ENCODE measurements around the gene RABL3. TPM values are rescaled to one million over a fixed set of nuclear protein-coding genes. Genes with fewer than 3 reads are reported as not detected.
A peak's percentile ranks its signal among the peaks of the same experiment; 100 is the strongest.
"Not testable (repeated sequence)": the region's sequence is repeated elsewhere in the genome, so short reads cannot be mapped to it uniquely, and the experiment has no call there.

RABL3 gene, protein sequence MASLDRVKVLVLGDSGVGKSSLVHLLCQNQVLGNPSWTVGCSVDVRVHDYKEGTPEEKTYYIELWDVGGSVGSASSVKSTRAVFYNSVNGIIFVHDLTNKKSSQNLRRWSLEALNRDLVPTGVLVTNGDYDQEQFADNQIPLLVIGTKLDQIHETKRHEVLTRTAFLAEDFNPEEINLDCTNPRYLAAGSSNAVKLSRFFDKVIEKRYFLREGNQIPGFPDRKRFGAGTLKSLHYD
- polyA plus RNA-seq (ENCODE audit: insufficient read length in 4 of 4) = 10 to 100 TPM; 27.7 to 36.8 (median 32.5) TPM

DNA sequence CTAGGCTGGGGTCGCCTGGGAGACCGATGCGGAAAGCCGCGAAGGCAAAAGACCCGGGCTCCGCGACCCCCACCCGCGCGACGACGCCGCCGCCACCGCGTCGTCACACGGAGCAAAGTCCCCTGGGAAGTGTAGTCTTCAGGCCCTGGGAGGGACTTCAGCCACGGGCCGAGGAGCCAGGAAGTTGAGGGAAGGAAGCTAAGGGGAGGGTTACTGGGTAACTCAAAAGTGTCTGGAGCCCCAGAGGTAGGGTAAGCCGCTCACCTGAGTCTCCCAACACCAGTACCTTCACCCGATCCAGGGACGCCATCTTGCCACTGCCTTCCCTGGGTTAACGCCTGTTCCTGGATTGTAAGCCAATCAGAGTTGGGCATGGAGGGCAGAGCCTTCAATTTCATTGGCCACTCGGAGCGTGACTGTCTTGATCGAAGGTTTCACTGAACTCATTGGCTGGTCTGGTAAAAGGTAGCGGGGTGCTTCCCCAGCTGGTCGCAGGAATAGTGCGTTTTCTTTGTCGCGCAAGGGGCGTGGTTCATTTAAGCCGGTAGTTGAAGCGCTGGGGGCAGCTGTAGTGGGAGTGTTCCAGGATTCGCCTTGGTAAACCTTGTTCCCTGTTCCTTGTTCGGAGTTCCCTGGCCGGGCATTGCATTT, at the start of gene RABL3, which contains the start of gene GTF2E1:
Gene RABL3, minus strand, starts transcription at position 319 of the 651 bp plus-strand sequence. Its CDS starts 9 bp downstream, at position 310.
Gene GTF2E1, plus strand, starts transcription at position 547 of the 651 bp plus-strand sequence. CDS start 7,809 bp downstream, outside the sequence.
- peak; percentile 99 to 100 (median 100) for DNase-seq (ENCODE audit: low read depth in 4 of 4, low spot score in 3 of 4)

DNA sequence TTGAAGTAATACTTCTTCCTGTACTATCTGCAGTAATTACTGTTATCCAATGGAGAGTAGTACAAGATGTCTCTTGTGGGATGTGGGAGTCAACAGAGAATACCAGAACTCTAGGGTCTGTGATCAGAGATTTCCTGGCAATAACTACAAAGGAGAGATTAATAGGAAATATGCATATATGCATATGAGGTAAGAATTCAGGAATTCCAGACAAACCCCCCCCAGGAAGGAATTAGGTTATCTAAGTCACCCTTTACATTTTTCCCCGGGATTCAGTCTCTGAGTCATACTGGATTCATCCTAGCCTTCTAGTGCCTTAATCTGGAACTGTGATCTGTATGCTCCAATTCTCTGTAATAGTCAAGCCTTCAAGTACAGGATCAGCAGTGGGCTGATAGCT, 49.6 kb upstream of the RABL3 start:
- no peak for DNase-seq (ENCODE audit: low read depth in 4 of 4, low spot score in 3 of 4)

DNA sequence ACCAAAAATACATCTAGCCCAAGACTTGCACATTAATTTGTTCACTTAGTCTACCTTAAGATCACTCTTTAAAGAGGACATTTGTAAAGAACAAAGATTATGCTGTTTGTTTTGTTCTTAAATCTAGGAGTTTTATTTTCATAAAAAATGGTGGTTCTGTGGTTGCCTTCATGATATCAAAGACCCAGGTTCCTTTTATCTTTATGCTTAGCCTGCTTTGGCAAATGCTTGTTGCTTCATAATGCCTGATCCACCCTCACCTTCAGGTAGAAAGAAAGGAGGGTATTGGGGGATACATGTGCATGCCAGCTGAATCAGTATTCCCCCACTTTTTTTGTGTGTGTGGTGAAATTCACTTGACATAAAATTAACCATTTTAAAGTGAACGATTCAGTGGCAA, 48.7 kb upstream of the RABL3 start:
- no peak for DNase-seq (ENCODE audit: low read depth in 4 of 4, low spot score in 3 of 4)

DNA sequence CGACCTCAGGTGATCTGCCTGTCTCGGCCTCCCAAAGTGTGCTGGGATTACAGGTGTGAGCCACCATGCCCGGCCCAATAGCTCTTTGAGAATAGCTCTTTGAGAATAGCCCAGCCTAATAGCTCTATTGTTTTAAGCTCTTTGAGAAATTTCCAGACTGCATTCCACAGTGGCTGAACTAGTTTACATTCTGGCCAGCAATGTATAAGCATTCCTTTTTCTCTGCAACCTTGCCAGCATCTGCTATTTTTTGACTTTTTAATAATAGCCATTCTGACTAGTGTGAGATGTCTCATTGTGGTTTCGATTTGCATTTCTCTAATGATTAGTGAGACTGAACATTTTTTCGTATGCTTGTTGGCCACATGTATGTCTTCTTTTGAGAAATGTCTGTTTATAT, 43.5 kb upstream of the RABL3 start:
- DNase-seq (ENCODE audit: low read depth in 4 of 4, low spot score in 3 of 4) = not testable (repeated sequence)

DNA sequence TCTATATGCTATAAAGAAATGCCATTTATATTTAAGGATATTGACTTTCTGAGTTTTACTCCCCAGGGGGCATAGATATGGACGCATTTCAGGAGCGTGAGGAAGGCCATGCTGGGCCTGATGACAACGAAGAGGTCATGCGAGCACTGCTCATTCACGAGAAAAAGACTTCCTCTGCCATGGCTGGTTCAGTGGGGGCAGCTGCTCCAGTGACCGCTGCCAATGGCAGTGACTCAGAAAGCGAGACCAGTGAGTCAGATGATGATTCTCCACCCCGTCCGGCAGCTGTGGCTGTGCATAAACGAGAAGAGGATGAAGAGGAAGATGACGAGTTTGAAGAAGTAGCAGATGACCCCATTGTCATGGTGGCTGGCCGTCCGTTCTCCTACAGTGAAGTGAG, 38.7 kb upstream of the RABL3 start:
- DNase-seq (ENCODE audit: low read depth in 4 of 4, low spot score in 3 of 4) = no peak

DNA sequence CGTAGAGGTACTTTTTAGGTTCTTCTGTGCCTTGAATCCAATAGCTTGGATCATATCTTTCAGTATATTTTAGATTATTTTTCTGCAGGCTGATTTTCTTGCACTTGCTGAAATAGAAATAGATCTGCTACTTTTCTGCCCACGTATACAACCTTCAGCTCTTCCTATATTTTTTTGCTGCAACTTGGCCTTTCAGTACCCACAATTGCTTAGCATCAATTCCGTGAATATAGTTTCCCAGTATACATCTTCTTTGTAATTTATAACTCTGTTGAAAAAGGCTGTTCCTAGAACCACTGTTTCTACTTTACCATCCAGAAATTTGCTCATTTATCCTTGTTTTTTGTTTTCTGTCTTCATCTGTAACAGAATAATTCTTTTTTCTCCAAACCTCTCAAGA, 36.5 kb upstream of the RABL3 start:
- no peak for DNase-seq (ENCODE audit: low read depth in 4 of 4, low spot score in 3 of 4)

DNA sequence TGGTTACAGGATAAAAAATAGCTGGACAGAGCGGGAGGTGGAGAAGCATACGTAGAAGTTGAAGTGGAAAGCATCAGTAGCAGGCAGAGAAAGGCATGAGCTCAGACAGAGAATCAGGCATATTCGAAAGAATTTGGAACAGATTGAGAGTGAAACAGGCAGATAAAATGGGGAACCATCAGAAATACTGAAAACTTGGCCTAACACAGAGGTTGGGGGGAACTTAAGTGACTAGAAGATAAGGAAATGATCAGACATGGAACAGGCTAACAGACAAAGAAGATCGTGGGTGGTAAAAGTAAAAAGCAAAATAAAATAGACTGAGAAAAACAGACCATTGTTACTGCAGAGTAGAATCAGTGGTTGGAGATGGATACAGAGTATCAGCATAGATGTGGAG, 33.1 kb upstream of the RABL3 start:
- DNase-seq (ENCODE audit: low read depth in 4 of 4, low spot score in 3 of 4) = no peak

DNA sequence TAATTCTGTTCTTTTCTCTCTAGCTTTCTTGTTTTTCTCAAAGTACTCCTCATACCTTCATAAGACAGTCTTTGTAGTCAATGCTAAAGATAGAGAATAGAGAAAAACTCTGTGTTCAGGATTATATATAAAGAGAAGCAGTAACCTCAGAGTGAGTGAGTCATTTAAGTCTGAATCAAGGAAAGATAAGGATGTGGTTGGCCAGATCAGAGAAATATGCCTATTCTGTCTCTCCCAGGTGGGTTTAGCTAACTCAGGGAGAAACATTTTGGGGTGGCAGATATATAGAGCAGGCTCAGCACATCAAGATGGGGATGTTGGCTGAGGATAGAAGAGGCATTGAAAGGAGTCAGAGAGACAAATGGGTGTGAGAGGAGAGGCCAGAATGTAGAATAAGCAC, 31.6 kb upstream of the RABL3 start:
- DNase-seq (ENCODE audit: low read depth in 4 of 4, low spot score in 3 of 4) = no peak

DNA sequence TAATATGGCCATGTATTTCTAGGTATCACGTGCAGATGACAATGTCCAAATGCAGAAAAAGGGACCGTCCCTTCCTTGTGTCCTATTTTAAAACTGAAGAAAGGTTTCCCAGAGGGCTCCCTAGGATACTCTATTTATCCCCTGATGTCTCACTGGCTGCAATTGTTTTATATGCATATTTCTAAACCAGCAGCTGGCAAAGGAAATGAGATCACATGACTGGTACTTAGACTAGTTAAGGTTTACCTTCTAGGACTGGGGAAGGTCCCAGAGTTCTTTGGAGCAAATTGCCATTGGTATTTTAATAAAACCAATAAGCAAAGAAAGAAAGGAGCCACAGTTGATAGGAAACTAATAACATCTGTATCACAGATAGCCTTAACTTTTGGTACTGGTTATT, 29.8 kb upstream of the RABL3 start:
- DNase-seq (ENCODE audit: low read depth in 4 of 4, low spot score in 3 of 4) = no peak

DNA sequence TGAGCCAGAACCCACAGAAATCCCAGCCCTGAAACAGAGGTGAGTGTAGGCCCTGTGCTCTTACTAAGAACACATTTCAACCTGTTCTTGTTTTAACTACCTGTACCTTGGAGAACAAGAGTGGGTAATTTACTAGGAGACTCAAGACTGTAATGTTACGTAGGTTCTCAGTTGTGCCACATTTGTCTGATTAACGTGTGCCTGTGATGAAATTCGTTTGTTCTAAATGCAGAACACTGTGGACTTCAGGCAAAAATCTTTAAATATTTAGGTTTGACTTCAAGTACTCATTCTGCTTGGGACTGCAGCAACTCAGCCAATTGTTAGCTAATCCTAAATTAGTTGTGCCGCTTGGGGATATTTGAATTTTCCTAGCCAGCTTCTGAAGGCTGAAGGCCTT, 28.6 kb upstream of the RABL3 start:
- no peak for DNase-seq (ENCODE audit: low read depth in 4 of 4, low spot score in 3 of 4)

DNA sequence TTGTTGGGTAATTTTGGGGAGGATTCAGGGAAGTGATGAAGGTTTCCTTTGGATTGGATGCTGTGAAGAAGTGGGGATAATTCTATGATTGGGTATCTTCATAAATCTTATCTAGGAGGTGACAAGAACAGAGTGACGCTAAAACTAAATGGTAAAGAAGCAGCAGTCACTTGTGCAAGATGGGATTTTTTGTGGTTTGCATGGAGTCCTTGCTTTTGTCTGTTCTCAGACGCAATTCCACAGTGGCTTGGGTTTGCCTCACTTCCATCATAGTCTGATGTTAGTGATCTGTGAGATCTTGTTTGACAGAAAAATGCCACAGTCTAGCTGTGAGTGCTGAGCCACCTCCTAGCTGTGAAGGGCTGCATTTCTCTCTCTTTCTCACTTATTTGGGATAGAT, 27.1 kb upstream of the RABL3 start:
- no peak for DNase-seq (ENCODE audit: low read depth in 4 of 4, low spot score in 3 of 4)

DNA sequence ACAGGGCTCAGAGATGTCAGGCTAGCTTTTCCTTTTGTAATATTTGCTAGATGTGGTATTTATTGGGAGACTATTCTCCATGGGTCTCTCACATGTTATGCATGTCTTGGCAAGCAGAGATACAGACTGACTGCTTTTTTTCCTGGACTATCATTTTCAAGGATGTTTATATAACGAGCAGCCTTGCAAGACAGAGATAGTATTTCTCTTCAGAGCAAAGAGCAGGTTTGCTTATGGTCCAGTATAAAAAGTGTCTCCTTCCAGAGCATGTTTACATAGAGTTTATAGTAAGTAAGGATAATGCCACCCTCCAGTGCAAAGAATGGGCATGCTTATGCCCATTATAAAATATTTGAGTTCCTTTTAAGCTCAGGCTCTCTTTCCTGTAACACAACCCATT, 24.8 kb upstream of the RABL3 start:
- DNase-seq (ENCODE audit: low read depth in 4 of 4, low spot score in 3 of 4) = no peak

DNA sequence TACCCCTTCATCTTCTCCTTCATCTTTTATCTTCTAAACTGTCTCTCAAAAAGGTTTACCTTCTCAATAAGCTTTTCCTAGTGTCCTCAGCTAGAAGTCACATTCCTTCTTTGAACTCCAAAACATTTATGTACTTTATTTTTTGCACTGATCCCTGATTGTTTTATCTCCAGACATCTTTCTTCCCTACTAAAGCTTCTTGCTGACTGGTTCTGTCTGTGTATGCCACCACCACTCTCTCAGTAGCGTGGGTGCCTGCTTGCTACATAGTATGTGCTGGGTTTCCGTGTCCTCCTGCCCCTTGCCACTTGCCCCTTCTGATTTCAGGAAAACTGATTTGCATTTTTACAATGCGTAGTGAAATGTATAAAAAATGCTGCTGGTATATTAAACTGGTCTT, 24.3 kb upstream of the RABL3 start:
- no peak for DNase-seq (ENCODE audit: low read depth in 4 of 4, low spot score in 3 of 4)

DNA sequence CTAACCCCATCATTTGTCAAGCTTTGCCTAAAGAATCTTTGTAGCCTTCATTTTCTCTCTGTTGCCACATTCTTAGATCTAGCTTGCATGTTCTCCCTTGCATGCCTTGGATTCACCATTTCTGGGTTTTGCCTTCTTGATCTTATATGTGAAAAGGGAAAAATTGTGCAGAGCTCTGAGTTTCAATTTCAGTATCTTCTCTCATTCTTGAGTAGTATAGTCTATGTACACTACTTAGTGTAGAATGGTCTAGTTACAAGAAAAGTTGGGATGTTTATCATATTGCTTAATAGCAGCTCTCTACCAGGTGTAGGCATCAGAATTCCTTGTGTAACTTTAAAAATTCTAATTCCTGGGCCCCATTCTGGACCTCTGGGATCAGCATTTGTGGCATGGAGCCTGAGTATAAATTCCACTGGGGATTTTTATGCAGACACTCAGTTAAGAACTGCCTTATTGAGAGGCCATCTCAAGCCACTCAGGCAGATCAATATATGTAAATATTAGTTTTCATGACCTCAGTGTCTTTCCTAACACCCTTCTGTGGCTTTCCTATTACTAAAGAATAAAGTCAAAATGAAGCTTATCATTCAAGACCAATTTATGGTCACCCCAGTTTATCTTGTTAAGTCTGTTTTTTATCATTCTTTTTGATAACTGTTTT, 23.6 kb upstream of the RABL3 start:
- no peak for DNase-seq (ENCODE audit: low read depth in 4 of 4, low spot score in 3 of 4)

DNA sequence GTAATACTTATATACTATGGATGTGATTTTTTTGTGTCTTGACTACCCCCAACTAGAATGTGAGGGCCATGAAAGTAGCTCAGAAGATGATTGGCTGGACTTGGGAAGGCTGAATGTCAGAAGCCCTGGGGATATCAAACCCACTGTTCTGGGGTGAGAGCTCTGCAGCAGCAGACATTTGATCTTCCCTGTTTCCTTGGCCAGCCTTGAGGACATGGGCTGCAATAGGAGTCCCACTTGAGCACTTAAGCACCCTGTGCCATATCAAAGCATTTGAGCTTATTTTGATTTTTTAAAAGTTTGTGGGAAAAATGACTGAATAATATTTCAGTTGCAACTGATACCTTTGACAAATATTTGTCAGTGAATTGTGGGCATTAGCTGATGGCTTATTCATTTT, 21.9 kb upstream of the RABL3 start:
- DNase-seq (ENCODE audit: low read depth in 4 of 4, low spot score in 3 of 4) = no peak

DNA sequence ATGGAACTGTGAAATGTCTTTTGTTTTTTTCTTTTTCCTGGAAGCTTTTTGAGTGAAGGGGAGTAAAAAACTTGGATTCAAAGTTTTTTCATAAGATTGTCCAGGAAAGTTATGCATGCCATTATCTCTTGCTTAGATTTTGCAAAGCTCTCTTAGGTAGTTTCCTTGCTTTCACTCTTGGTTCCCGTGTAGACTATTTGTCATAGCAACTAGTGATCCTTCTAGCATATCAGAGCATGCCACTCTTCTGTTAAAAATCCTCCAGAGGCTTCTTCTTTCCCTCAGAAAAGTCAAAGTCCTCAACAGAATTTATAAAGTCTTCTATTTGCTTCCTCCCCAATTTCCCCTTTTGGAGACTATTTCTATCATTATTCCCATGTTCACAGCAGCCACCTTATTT, 21.3 kb upstream of the RABL3 start:
- no peak for DNase-seq (ENCODE audit: low read depth in 4 of 4, low spot score in 3 of 4)

DNA sequence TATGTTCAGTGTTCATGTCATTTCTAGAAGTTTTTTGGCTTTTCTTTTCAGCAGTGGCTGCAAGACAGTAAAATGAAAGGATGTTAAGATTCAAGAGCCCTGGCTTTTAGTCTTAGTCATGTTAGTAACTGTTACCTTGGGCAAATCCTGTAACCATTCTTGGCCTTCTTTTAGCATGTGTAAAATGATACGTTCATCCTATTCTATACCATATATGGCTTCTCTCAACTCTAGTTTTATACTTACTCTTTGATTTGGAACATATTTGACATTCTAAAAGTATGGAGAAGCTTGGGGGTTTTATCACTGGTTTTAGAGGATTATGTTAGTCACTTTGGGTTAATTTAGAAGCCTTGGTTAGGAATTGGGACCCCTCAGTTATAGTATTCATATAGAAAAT, 20.3 kb upstream of the RABL3 start:
- DNase-seq (ENCODE audit: low read depth in 4 of 4, low spot score in 3 of 4) = no peak

DNA sequence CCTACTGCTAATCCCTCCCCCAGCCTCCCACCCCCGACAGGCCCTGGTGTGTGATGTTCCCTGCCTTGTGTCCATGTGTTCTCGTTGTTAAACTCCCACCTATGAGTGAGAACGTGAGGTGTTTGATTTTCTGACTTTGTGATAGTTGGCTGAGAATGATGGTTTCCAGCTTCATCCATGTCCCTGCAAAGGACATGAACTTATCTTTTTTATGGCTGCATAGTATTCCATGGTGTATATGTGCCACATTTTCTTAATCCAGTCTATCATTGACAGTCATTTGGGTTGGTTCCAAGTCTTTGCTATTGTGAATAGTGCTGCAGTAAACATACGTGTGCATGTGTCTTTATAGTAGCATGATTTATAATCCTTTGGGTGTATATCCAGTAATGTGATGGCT, 16.2 kb upstream of the RABL3 start:
- DNase-seq (ENCODE audit: low read depth in 4 of 4, low spot score in 3 of 4) = not testable (repeated sequence)

DNA sequence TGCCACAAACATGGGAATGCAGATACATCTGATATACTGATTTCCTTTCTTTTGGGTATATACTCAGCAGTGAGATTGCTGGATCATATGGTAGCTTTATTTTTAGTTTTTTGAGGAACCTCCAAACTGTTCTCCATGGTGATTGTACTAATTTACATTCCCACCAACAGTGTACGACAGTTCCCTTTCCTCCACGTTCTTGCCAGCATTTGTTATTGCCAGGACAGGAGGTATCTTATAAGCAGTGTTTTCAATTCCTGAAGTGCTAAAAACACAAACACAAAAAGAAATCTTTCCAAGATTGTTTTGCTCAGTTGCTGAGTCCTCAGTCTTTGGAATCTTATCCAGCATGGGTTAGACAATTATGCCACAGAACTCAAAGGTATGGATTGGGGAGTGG, 13.7 kb upstream of the RABL3 start:
- DNase-seq (ENCODE audit: low read depth in 4 of 4, low spot score in 3 of 4) = no peak

DNA sequence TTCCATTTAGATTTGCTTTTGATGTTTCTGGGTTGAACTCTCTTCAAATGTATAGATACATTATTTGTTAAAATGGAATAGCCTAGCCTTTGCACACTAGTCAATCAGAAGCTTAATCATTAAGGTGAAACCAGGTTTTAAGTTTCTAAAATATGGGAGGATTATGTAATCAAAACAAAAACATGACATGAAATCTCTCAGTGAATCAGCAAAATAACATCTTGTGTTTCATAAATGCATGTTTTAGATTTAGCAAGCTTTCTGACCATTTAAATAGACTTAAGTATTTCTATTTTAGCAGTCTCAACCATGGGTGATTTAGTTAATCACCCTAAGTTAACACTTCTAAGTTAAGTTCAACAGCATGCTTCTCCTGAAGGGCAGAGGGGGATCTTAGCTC, 11.5 kb upstream of the RABL3 start:
- no peak for DNase-seq (ENCODE audit: low read depth in 4 of 4, low spot score in 3 of 4)

DNA sequence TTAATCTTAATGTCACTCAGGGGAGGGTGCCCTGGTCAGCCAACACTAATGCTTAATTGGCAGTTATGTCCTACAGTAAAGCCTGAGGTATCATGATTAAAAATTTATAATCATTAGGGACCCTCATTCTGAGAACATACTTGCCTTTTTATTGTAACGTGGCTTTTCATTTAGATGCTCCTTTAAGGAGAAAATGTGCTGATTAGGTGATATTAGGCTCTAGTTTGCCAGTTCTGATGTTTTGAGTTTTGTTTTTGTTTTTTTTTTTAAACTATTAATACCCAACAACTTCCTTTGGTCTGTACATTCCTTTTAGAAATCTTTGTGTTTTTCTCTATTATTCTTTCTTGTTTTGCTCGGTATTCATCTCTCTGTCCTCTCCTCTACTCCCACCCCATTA, 10.5 kb upstream of the RABL3 start:
- DNase-seq (ENCODE audit: low read depth in 4 of 4, low spot score in 3 of 4) = no peak

DNA sequence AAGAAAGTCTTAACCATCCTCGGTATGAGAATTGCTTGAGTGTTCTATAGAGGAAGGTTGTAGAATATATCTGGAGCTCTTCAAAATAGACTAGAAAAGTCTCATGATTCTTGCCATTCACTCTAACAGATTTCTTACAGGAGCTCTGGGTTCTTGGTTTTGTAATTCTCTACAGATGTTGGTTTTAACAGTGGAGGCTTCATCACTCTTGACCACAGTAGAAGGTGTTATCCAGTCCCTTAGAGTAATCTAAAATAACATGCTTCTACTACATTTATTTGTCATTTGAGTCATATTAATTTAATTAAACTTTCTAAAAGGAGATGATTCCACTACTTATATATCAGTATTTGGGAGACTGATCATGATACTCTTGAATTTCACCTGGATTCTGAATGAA, 9.9 kb upstream of the RABL3 start:
- no peak for DNase-seq (ENCODE audit: low read depth in 4 of 4, low spot score in 3 of 4)
